HG03558 (cell line): Measurements from ENCODE around the gene C6.

Experiments used
- ATAC-seq: cut with Tn5 transposase; IDR thresholded peaks from one replicate; pipeline ENCODE4 v1.9.1; 2021; ENCODE audit warnings: moderate number of reproducible peaks; ENCODE audit not compliant: unreplicated experiment; ENCODE audit errors: extremely low read depth

Gene C6

DNA sequence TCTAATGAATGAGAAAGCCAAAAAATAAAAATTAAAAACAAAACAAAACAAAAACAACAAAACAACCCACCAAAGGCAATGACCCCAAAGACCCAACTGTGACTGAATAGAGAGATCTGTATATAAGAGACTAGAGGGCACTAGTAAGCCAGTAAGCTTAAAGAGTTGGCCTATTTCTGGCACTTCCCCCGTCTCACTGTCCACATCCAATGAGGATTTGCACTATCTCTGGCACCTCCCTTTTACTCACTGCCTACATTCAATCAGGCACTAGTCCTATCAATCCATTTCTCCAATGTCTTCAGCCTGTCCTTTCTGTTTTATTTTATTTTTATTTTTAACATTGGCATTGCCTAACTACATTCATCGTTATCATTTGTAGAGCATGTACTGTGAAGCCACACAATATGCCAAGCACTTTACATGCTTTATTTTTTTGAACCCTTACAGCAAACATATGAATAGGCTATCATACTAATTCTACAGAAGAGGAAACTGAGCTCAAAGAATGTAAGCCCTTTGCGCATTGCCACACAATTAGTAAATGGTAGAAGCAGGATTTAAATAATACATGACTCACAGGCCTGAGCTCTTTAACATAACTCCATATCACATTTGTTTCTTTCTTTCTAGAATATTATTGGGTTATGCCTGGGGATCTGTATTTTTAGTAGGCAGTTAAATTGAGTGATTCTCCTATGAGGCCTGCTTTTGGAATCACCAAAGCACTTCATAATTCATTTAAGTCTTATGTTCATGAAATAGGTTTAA, 70.0 kb downstream of the C6 start:
- ATAC-seq = no peak

GRCh38 chr5:41127967-41128690, 85.2 kb downstream of the C6 start:
- no peak for ATAC-seq

DNA sequence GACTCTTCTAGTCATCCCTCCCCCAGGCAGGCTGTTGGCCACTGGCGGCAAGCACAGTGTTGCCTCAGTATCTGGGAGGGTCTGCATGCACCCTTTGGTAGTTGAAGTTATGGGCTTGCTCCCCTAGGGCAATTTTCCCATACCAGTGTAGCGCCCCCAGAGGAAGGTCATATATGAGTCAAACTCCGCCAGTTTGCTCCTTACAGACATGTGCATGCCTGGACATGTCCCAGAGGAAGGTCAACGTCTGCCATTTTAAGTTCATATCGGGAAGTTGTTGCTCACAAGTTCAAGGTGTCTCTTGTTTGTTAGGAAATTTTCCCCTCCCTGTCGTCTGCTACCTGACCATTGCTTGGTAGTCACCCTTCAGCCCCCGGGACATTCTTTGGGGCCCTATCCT, 90.9 kb downstream of the C6 start:
- ATAC-seq = no peak

DNA sequence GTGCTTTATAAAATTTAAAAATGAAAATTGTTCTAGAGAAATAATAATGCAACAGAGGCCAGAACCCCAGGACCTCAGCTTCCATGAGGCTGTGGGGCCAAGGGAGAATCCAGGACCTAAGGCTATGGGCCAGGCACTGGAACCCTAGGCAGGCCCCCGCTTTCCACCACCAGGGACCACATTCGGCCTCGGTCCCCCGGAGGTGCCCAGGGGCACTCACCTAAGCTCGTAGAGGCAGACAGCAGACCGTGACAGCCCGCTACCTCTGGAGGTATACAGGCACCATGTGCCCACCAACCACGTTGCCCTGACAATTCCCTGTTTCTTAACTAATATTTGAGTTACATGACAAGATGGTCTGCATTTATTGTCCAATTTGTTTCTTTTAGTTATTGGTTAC, 92.7 kb downstream of the C6 start:
- no peak for ATAC-seq

DNA sequence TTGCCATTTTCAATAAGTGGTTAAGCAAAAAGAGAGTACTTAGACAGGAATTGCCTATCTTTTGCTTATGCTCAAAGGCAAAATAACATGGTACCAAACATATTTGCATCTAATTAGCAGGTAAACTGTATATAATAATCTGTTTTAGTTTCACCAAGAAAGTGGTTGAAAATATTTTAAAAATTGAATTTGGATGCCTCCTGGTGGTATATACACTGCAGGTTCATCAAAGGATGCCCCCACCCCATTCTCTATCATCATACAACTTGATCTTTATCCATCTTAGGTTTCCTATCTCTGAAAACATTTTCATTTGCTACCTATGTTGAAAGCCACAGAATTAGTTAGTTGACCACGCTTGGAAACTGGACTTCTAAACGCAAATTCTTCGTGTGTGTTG, 95.2 kb downstream of the C6 start:
- ATAC-seq = no peak

- ATAC-seq = no peak
These were observed 98.1 kb downstream of the C6 start for GRCh38 chr5:41115281-41115680.

DNA sequence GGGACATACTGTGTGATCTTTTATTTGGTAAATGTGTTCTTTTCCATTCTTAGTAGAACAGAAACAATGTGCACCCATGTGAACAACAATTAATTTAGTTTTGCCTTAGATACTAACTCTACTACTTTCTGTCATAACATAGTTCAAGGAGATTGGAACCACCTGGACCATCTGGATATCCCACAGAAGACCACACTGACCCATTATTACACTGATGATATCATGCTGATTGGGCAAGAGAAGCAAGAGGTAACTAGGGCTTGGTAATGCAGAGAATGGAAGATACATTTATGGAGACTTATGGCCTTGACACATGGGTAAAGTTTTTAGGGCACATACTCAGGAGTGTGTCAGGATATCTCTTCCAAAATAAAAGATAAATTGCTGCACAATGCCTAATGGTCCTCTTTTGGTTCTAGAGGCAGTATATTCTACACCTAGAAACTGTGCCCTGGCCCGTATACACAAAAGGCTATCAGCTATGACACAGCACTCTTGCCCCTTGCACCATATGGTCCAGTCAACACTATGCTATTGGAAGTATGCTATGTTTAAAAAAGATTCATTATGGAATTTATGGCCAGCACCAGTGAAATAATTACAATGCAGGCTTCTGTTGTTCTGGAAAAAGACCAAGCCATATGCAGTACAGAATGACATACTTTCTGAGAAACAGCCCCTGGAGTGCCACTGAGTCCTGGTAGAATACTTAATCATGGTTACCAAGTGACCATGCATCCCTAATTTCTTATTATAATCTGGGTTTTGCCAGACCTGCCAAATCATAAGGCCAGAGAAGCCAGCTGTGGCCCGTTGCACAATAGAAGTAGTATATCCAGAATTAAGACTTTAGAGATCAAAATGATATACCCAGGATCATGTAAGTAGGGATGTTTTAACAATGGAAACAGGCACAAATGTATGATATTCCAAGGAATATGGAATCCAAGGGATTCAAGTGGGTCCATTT, 100.6 kb downstream of the C6 start:
- no peak for ATAC-seq

DNA sequence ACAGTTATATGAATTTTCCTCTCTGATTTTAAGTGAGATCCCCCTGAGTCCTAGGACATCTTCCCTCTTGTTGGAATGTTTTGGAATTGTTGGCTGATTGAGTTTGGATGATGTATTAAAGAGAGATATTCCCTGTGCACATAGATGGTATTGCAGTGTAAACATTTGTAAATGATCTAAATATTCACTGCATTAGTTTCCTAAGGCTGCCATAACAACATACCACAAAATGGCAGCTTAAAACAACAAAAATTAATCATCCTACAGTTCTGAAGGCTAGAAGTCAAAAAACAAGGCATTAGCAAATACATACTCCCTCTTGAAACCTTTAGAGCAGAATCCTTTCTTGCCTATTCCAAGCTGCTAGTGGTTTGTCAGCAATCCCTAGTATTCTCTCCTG, 104.1 kb downstream of the C6 start:
- ATAC-seq = no peak

GRCh38 chr5:41102341-41102740, 111.0 kb downstream of the C6 start:
- ATAC-seq = no peak

- no peak for ATAC-seq
These were observed 115.7 kb downstream of the C6 start for GRCh38 chr5:41097642-41098041.

GRCh38 chr5:41095324-41096101, 117.8 kb downstream of the C6 start:
- ATAC-seq = no peak

- ATAC-seq = no peak
These were observed 118.5 kb downstream of the C6 start for GRCh38 chr5:41094871-41095270.

- no peak for ATAC-seq
These were observed 119.5 kb downstream of the C6 start for GRCh38 chr5:41093803-41094202.
